GM13977 (cell line): ENCODE measurements around the gene CD300H.

ENCODE experiments used
- DNase-seq: peaks from one replicate; pipeline ENCODE4 v3.0.0; 2012; ENCODE audit warnings: low spot score
- in situ Hi-C: fragments of 300-500 bp; cut with MboI; formaldehyde crosslinking; loops from one replicate; pipeline ENCODE4 v1.12.0; 2022; ENCODE audit warnings: low sequenced_read_pairs, low pct_unique_long_range_greater_than_20kb, mixed read lengths, inconsistent platforms; ENCODE audit not compliant: unreplicated experiment
- TF ChIP-seq, protein P1 (sequence below): IDR thresholded peaks from 2 replicates; pipeline ENCODE4 v1.5.1; 2012; ENCODE audit warnings: mild to moderate bottlenecking, control low read depth; ENCODE audit not compliant: insufficient read depth; ENCODE audit errors: extremely low read depth, missing control alignments

Gene CD300H

GRCh38 chr17:74545843-74546230 lies 21.5 kb downstream of the CD300H start, which contains the start of gene CD300C:
TSS of gene CD300C (minus strand) at chr17:74546115. CDS start at chr17:74545782, 333 bp downstream.
- in situ Hi-C loops, result no loop called here
- TF ChIP-seq, protein P1, sequence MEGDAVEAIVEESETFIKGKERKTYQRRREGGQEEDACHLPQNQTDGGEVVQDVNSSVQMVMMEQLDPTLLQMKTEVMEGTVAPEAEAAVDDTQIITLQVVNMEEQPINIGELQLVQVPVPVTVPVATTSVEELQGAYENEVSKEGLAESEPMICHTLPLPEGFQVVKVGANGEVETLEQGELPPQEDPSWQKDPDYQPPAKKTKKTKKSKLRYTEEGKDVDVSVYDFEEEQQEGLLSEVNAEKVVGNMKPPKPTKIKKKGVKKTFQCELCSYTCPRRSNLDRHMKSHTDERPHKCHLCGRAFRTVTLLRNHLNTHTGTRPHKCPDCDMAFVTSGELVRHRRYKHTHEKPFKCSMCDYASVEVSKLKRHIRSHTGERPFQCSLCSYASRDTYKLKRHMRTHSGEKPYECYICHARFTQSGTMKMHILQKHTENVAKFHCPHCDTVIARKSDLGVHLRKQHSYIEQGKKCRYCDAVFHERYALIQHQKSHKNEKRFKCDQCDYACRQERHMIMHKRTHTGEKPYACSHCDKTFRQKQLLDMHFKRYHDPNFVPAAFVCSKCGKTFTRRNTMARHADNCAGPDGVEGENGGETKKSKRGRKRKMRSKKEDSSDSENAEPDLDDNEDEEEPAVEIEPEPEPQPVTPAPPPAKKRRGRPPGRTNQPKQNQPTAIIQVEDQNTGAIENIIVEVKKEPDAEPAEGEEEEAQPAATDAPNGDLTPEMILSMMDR, result no peak
- no peak for DNase-seq

DNA sequence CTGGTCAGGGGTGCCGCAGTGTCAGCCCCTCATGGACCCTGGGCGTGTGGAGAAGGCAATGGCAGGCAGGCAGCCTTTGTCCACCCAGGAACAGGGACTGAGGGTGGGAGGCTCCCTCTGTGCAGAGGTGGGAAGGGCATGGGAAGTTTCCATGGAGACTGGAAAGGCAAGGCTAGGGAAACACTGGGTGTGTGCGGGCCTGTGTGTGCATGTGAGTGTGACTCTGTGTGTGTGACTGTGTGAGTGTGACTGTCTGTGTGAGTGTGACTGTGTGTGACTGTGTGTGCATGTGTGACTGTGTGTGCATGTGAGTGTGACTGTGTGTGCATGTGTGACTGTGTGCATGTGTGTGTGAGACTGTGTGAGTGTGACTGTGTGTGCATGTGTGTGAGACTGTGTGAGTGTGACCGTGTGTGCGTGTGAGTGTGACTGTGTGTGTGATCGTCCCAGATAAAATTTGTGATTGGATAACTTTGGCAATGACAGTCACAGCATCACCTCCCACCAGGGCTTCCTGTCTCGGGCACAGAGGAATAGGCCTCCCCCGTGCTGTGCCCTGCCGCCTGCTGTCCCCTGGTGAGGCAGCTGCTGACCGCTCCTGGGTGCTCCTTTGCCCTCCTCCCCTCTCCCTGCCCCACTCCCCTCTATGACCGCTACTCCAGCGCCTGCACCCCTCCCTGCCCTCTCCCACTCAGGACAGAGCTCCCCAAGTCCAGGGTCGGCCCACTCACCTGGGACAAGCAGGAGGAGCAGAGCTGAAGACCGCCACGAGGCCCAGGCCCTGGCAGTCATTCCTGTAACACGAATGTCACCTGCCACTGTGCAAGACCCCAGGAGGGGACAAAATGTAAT lies 22.1 kb downstream of the CD300H start:
- no peak for DNase-seq
- TF ChIP-seq, protein P1, result no peak
- in situ Hi-C loops, result no loop called here

GRCh38 chr17:74543891-74544760 lies 23.2 kb downstream of the CD300H start:
- in situ Hi-C loops, result no loop called here
- TF ChIP-seq, protein P1, result no peak
- no peak for DNase-seq

DNA sequence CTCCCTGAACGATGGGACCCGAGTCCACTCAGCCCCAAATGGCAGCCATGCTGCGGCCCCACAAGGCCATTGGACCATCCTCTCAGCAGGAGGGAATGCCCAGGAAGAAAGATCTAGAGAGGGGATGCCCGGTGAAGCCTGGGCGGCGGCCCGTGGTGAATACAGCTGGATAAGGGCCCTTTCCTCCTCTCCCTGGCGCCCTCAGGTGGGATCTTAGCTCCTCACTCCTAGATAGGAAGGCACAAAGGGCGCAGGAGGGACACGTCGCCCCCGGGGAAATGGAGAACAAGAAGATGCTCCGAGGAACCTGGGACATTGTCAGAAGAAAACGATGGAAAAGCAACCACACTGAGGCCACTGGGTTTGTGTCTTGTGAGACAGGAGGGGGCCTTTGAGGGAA lies 23.9 kb downstream of the CD300H start:
- TF ChIP-seq, protein P1, result no peak
- no peak for DNase-seq
- in situ Hi-C loops, result no loop called here

- DNase-seq, result no peak
- TF ChIP-seq, protein P1, result no peak
- in situ Hi-C loops, result no loop called here
Measured at GRCh38 chr17:74542727-74543383, 24.5 kb downstream of the CD300H start.

- TF ChIP-seq, protein P1, result no peak
- in situ Hi-C loops, result no loop called here
- no peak for DNase-seq
Measured at GRCh38 chr17:74542166-74542565, 25.1 kb downstream of the CD300H start.
